Gastroesophageal sphincter (tissue), 4 donors: ENCODE results near the gene AMER2. TPM values are rescaled to one million over a fixed set of nuclear protein-coding genes. Genes with fewer than 3 reads are reported as not detected.

Source experiments
- ATAC-seq: fragments of 150-250 bp; one replicate; pipeline ENCODE4 v1.9.1; 2016; ENCODE audit warnings: mild to moderate bottlenecking, moderate library complexity
- H3K27ac ChIP-seq, 4 donors: fragments of 200-600 bp; sonication (generic) in 3 of 4; 1 replicate in 3 of 4; 2 replicates in 1 of 4; pipeline ENCODE4 v1.5.1; 2016 to 2019
- H3K27me3 ChIP-seq: fragments of 200-600 bp; sonication (generic); one replicate; pipeline ENCODE4 v1.5.1; 2019
- H3K36me3 ChIP-seq, 2 donors: fragments of 200-600 bp; sonication (generic); one replicate each; pipeline ENCODE4 v1.5.1; 2019; ENCODE audit warnings: control low read depth in 1 of 2
- H3K4me1 ChIP-seq, 3 donors: fragments of 200-600 bp; sonication (generic); 1 replicate in 2 of 3; 2 replicates in 1 of 3; pipeline ENCODE4 v1.5.1; 2016 to 2019; ENCODE audit warnings: control low read depth in 2 of 3
- H3K4me3 ChIP-seq, 2 donors: fragments of 200-600 bp; sonication (generic); one replicate each; pipeline ENCODE4 v1.5.1; 2019; ENCODE audit warnings: mild to moderate bottlenecking in 1 of 2, moderate library complexity in 1 of 2
- H3K9me3 ChIP-seq, 3 donors: fragments of 200-600 bp; sonication (generic); one replicate each; pipeline ENCODE4 v1.5.1; 2017 to 2019; ENCODE audit warnings: control low read depth in 2 of 3
- CTCF ChIP-seq, 4 experiments: fragments of 200-600 bp in 2 of 4; fragments of 450-650 bp in 2 of 4; sonication (generic) in 1 of 4; IDR thresholded peaks; one replicate each; pipeline ENCODE4 v1.5.1; 2017 to 2019; ENCODE audit warnings: antibody characterized with exemption in 4 of 4, mild to moderate bottlenecking in 2 of 4, moderate library complexity in 2 of 4
- EP300 ChIP-seq: sonication (generic); formaldehyde crosslinking; IDR thresholded peaks from one replicate; pipeline ENCODE4 v1.6.1; 2017; ENCODE audit warnings: antibody characterized with exemption, mild to moderate bottlenecking
- POLR2A ChIP-seq, 2 donors: fragments of 450-650 bp; IDR thresholded peaks; one replicate each; pipeline ENCODE4 v1.6.1; 2017; ENCODE audit warnings: antibody characterized with exemption in 2 of 2, mild to moderate bottlenecking in 2 of 2, moderate library complexity in 1 of 2
- POLR2AphosphoS5 ChIP-seq: sonication (generic); formaldehyde crosslinking; IDR thresholded peaks from one replicate; pipeline ENCODE4 v1.6.1; 2017; ENCODE audit warnings: antibody characterized with exemption
- WGBS, 2 donors: methylation state at CpG; one replicate each; pipeline ENCODE4 v1.1.5; 2018; ENCODE audit warnings: low coverage in 1 of 2; 5-methylcytosine and 5-hydroxymethylcytosine counted together
- total RNA-seq, 4 donors: library from RNA; depleted of rRNA; stranded (reverse); fragments of >200 nt; gene quantifications; one replicate each; pipeline ENCODE4 v1.1.0, GENCODE V29; 2016

AMER2 gene
- total RNA-seq, 4 donors from 2014 or later = 0.04 to 0.81 (median 0.31) TPM; not detected in 1

- no peak for ATAC-seq
- no peak for TF ChIP-seq CTCF (IDR thresholded peaks at IDR 0.05)
- 36 to 56% methylated on average over 3 to 5 of the region's 5 CpGs for WGBS, 2 donors
These were observed 39.2 kb downstream of the AMER2 start for GRCh38 chr13:25132751-25133390.

DNA sequence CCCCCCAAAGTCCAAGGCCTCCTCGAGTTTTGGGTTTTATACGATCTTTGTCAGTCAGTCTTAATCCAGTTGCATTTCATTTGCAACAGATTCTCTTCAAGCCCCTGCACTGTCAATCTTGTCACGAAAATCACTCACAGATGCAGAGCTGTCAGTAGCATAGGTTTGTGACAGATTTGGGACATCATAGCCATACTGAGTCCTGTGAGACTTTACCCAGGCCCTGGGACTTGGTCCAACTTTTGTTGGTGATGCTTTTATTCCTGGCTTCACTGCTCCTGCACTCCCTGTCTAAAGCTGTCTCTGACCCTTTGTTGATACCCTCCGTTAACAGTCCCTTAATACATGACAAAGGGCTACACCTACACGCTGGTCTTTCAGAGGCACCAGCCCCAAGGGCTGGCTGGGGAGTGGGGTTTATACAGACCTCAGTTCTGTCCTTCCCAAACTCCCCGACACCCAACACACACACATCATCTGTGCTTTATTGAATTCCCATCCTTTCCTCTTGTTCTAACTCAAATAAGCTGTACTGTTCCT is 40.1 kb downstream of the AMER2 start:
- H3K4me3 ChIP-seq = no peak overlapping the region
- H3K4me1 ChIP-seq = no peaks in the 10 kb centered on the region
- H3K27ac ChIP-seq = no peak overlapping the region
- TF ChIP-seq EP300 (no peak), CTCF (IDR thresholded peaks at IDR 0.05) (no peak), POLR2A (IDR thresholded peaks at IDR 0.05) (no peak), POLR2AphosphoS5 (no peak)
- no peaks in the 10 kb centered on the region for H3K36me3 ChIP-seq
- WGBS, 2 donors = 57 to 65% methylated on average over 5 of the region's 6 CpGs
- peaks cover 0 to 11% (median 0%) of the 10 kb centered on the region in 3 donors for H3K9me3 ChIP-seq
- ATAC-seq = no peak
- peaks cover 43% of the 10 kb centered on the region for H3K27me3 ChIP-seq

More at GRCh38 chr13:25132751-25133390, 39.2 kb downstream of the AMER2 start:
- H3K36me3 ChIP-seq = no peaks in the 10 kb centered on the region
- H3K9me3 ChIP-seq = peaks cover 0 to 11% (median 0%) of the 10 kb centered on the region in 3 donors
- H3K27me3 ChIP-seq = peaks cover 52% of the 10 kb centered on the region
- no peak overlapping the region for H3K4me3 ChIP-seq
- no peak overlapping the region for H3K27ac ChIP-seq
- no peaks in the 10 kb centered on the region for H3K4me1 ChIP-seq

DNA sequence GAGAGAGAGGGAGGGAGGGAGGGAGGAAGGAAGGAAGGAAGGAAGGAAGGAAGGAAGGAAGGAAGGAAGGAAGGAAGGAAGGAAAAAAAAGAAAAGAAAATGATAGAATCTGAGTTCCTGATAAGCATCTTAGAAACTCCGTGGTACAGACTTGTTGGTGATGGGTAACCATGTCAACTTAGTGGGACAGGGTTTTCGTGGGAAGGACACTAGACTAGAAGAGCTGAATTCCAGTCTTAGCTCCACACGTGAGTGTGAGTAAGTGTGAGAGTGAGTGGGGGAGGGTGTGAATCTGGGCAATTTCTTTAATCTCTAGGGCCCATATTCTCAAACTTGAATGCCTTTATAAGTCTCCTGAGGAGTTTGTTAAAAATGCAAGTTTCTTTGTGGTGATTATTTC is 41.1 kb downstream of the AMER2 start:
- Histone ChIP-seq H3K36me3 (no peaks in the 10 kb centered on the region), H3K4me1 (no peaks in the 10 kb centered on the region), H3K27ac (no peak overlapping the region), H3K9me3 (peaks cover 0 to 15% (median 0%) of the 10 kb centered on the region in 3 donors), H3K27me3 (peaks cover 33% of the 10 kb centered on the region), H3K4me3 (no peak overlapping the region)
- ATAC-seq = no peak
- 61 to 73% methylated on average over 3 of the region's 3 CpGs for WGBS, 2 donors
- no peak for TF ChIP-seq POLR2AphosphoS5
- TF ChIP-seq POLR2A (IDR thresholded peaks at IDR 0.05) = no peak

- TF ChIP-seq CTCF (IDR thresholded peaks at IDR 0.05) (no peak), POLR2A (IDR thresholded peaks at IDR 0.05) (no peak), EP300 (no peak), POLR2AphosphoS5 (no peak)
- no peak overlapping the region for H3K27ac ChIP-seq
- no peak overlapping the region for H3K4me3 ChIP-seq
- peaks cover 0 to 6% (median 0%) of the 10 kb centered on the region in 3 donors for H3K9me3 ChIP-seq
- no peaks in the 10 kb centered on the region for H3K36me3 ChIP-seq
- ATAC-seq = no peak
- peaks cover 19% of the 10 kb centered on the region for H3K27me3 ChIP-seq
- no peaks in the 10 kb centered on the region for H3K4me1 ChIP-seq
- WGBS, 2 donors = 49 to 50% methylated on average over 7 to 8 of the region's 8 CpGs
These were observed 53.6 kb downstream of the AMER2 start for GRCh38 chr13:25118378-25118905.

DNA sequence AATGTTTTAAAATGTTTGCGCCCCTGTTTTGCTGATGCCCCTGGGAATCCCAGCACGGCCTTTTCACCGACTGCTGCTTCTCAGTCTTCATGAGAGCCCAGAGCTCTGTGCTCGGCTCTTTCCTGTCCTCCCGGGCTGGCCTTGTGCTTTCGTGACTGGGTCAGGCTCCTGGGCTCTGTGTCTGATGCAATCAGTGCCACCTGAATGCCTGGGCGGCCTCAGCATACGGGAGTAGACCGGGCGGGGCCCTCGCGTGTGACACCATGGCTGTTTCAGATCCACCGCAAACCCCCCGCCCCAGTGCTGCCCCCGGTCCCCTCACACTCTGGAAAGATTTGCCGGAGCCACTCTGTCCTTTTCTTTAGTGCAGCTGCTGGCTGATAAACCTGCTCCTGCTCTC is 54.8 kb downstream of the AMER2 start:
- no peaks in the 10 kb centered on the region for H3K36me3 ChIP-seq
- peaks cover 26% of the 10 kb centered on the region for H3K27me3 ChIP-seq
- no peak overlapping the region for H3K27ac ChIP-seq
- H3K9me3 ChIP-seq = peaks cover 0 to 6% (median 0%) of the 10 kb centered on the region in 3 donors
- no peak overlapping the region for H3K4me3 ChIP-seq
- TF ChIP-seq POLR2A (IDR thresholded peaks at IDR 0.05) (no peak), EP300 (no peak), POLR2AphosphoS5 (no peak), CTCF (IDR thresholded peaks at IDR 0.05) (no peak)
- ATAC-seq = no peak
- H3K4me1 ChIP-seq = no peaks in the 10 kb centered on the region
- 84 to 90% methylated on average over 2 to 5 of the region's 16 CpGs for WGBS, 2 donors
